22Rv1 (cell line): ENCODE measurements around the gene GLYR1.

Source experiments
- CTCF ChIP-seq: fragments of 450-650 bp; IDR thresholded peaks from 2 replicates; pipeline ENCODE4 v1.5.1; 2017; ENCODE audit warnings: mild to moderate bottlenecking
- ZFX ChIP-seq: fragments of 450-650 bp; IDR thresholded peaks from 2 replicates; pipeline ENCODE4 v1.6.1; 2017; ENCODE audit warnings: antibody characterized with exemption, borderline replicate concordance

GRCh38 chr16:4795181-4795827 is 51.8 kb downstream of the GLYR1 start, which contains the start of gene SMIM22:
- no peak for TF ChIP-seq CTCF
- no peak for TF ChIP-seq ZFX
